Mucosa of gallbladder (tissue), 1 donor: ENCODE data around the gene CDC6. TPM values are rescaled to one million over a fixed set of nuclear protein-coding genes. Genes with fewer than 3 reads are reported as not detected.

Experiments used
- DNase-seq: peaks from one replicate; pipeline ENCODE4 v3.0.0-alpha.2; 2020; ENCODE audit warnings: low spot score
- total RNA-seq: library from RNA; stranded (reverse); gene quantifications from one replicate; pipeline ENCODE4 v1.2.1, GENCODE V29; 2021
- donor health status: DM: no; HTN: no; CAD: no.

Gene CDC6, protein sequence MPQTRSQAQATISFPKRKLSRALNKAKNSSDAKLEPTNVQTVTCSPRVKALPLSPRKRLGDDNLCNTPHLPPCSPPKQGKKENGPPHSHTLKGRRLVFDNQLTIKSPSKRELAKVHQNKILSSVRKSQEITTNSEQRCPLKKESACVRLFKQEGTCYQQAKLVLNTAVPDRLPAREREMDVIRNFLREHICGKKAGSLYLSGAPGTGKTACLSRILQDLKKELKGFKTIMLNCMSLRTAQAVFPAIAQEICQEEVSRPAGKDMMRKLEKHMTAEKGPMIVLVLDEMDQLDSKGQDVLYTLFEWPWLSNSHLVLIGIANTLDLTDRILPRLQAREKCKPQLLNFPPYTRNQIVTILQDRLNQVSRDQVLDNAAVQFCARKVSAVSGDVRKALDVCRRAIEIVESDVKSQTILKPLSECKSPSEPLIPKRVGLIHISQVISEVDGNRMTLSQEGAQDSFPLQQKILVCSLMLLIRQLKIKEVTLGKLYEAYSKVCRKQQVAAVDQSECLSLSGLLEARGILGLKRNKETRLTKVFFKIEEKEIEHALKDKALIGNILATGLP
- 6.8 TPM for total RNA-seq

- peak; percentile 99 for DNase-seq
These were observed at the start of gene CDC6 for GRCh38 chr17:40287494-40288369. Gene CDC6, plus strand, starts transcription at chr17:40287879. Its CDS starts 1,542 bp downstream, at chr17:40289421.

- DNase-seq: no peak
These were observed 46.3 kb upstream of the CDC6 start for GRCh38 chr17:40241252-40241834.

DNA sequence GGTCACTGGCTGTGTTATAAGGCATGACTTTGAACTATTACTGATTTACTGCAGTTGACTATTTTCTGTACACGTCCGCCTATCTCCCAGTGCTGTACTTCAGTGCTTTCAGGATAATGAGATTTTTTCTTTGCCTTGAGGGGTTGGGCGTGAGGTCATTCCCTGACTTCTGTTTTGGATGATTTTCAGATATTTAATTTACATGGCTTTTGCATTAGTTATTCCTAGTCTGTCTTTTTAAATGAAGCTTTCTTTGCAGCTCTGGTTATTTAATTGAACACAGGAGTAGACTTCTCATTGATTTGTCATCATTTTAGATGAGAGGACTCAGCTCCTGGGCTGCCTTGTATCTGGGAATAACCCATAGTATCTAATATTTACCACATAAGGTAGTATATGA, 44.9 kb upstream of the CDC6 start:
- no peak for DNase-seq

GRCh38 chr17:40243761-40244160, 43.9 kb upstream of the CDC6 start:
- DNase-seq: no peak

GRCh38 chr17:40244255-40244654, 43.4 kb upstream of the CDC6 start:
- no peak for DNase-seq

GRCh38 chr17:40247926-40248495, 39.7 kb upstream of the CDC6 start:
- no peak for DNase-seq

DNA sequence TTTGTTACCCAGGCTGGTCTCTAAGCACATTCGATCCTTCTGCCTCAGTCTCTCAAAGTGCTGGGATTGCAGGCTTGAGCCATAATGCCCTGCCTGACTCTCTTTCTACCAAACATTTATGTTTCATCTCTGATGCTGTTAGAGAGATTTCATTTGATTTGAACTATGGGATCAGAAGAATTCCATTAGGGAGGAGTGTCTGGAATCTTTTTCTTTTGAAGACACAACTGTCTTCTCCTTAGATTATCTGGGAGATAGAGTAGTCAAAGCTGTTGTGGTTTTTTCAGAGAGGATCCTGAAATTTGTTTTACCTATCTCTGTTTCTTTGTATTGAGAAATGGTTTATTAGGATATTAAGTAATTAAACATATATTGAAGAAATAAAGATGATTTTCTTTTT, 39.2 kb upstream of the CDC6 start:
- DNase-seq: no peak

DNA sequence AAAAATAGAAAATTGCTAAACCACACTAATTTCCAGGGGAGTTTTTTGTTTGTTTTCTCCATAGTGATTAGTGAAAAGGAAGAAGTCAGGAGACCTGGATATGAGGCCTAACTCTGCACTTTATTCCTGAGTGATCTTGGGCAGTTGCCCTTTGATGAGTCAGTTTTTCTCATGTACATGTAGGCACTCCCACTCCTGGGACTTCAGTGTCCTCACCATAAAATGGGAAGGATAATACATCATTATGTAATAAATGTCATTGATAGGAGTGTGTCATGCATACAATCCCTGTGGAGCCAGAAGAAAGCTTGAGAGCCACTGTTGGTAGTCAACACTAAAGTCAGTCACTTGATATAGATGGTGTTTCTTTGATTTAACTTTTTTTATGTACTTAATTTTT, 36.1 kb upstream of the CDC6 start:
- peak; percentile 25 for DNase-seq

- no peak for DNase-seq
These were observed 34.1 kb upstream of the CDC6 start for GRCh38 chr17:40253565-40253964.

GRCh38 chr17:40259505-40259904, 28.2 kb upstream of the CDC6 start:
- DNase-seq: no peak

DNA sequence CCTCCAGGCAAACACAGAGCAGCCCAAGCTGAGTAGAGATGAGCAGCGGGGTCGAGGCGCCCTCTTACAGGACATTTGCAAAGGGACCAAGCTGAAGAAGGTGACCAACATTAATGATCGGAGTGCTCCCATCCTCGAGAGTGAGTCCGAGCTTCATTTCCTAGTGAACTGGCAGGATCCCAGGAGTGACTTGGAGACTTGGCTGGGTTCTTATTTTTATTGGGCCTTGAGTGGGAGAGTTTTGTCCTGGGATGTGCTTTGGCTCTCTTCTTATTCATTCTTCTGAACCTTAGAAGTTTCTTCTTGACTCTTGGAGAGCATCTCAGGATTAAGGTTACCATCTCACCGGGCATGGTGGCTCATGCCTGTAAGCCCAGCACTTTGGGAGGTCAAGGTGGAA, 27.2 kb upstream of the CDC6 start:
- DNase-seq: no peak

DNA sequence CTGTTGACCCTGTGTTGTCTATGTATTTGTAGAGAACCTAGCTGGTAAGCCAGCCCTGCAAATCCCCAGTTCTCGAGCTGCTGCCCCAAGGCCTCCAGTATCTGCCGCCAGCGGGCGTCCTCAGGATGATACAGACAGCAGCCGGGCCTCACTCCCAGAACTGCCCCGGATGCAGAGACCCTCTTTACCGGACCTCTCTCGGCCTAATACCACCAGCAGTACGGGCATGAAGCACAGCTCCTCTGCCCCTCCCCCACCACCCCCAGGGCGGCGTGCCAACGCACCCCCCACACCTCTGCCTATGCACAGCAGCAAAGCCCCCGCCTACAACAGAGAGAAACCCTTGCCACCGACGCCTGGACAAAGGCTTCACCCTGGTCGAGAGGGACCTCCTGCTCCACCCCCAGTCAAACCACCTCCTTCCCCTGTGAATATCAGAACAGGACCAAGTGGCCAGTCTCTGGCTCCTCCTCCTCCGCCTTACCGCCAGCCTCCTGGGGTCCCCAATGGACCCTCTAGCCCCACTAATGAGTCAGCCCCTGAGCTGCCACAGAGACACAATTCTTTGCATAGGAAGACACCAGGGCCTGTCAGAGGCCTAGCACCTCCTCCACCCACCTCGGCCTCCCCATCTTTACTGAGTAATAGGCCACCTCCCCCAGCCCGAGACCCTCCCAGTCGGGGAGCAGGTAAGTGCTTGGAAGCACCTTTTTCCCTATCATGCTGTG, 23.1 kb upstream of the CDC6 start:
- DNase-seq: no peak

GRCh38 chr17:40265337-40265736, 22.3 kb upstream of the CDC6 start:
- no peak for DNase-seq

DNA sequence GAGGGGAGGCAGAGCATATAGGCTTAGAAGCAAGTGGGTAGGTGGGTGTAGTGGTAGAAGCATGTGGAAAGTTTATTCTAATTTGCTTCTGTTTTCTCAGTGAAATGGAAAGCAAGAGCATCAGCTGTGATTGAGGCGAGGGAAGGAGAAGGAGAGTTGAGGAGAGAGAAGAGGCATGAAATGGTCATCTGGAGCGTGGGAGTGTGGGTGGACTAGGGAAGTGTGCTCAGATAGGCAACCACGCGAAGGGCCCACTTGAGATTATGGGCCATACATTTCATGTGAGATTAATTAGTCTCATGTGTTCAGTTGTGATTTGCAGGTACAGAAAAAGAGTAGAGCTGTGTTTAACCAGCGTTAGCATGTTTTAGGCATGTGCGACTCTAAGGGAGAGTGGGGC, 20.8 kb upstream of the CDC6 start:
- DNase-seq: no peak

- no peak for DNase-seq
These were observed 19.5 kb upstream of the CDC6 start for GRCh38 chr17:40268141-40268712.

GRCh38 chr17:40278414-40278813, 9.3 kb upstream of the CDC6 start:
- no peak for DNase-seq

- DNase-seq: no peak
These were observed 8.3 kb upstream of the CDC6 start for GRCh38 chr17:40279402-40279801.

- no peak for DNase-seq
These were observed 6.0 kb upstream of the CDC6 start for GRCh38 chr17:40281663-40282062.

GRCh38 chr17:40283662-40284061, 4.0 kb upstream of the CDC6 start:
- no peak for DNase-seq

DNA sequence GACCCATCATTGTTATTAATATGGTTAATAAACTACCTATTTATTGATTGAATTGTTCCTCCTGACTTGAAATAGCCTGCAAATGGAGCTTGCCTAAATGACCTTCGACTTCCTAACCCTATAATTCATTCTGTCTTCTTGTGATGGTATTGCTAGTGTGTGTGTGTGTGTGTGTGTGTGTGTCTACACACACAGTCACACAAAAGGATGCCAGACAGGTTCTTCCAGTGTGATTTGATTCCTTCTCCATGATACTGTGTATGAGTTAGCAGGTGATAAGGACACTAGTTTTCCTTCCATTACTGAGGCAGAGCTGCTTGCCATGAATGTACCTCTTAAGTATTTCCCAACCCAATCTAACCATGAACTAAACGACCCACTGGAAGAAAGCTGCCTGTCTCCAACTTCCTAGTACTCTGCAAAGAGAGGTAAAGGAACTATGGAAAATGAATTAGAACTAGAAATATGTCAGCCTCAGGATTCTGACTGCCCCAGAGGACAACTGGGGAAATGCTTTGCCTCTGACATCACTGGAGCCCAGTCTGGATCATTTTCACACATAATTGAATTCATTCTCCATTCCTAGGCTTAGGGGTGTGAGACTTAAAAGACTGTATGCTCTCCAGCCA, 3.5 kb upstream of the CDC6 start:
- peak; percentile 91 for DNase-seq
